ENCODE measurements around the gene XPO6. TPM values are rescaled to one million over a fixed set of nuclear protein-coding genes. Genes with fewer than 3 reads are reported as not detected.

Gene XPO6
- total RNA-seq, 4 donors from 2014 or later: 69.0 to 90.8 (median 76.0) TPM

DNA sequence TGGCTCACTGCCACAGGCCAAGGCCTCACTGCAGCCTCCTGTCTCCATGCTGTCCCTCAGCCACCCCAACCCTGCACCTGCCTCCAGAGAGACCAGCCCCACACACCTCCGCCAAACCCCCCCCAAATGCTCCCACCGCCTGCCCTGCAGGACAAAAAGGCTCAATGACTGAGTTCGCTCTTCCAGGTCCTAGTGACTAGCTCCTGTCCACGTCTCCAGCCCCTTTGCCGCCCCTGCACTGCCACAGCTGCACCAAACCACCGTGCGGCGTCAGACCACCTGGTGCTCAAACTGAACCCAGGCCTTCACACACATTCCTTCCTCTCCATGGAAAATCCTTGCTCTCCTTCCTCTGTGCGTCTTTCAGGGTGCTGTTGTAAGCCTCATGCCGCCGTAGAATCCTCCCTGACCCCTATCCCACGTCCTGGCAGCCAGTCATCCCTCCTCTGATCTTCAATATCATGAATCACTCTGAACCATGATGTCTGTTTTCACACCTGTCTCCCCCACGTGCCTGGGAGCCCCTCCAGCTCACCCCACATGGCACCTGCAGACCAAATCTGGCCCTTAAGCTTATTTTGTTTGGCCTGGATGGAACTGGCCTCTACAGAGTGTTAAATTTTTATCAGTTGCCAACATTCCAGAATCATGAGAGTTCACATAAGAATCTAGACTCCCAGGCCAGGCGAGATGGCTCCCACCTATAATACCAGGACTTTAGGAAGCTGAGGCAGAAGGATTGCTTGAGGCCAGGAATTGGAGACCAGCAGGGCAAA, 144.0 kb downstream of the XPO6 start:
- H3K4me1 ChIP-seq: peaks cover 0 to 12% (median 11%) of the 10 kb centered on the region in 3 donors
- no peaks in the 10 kb centered on the region for H3K36me3 ChIP-seq
- H3K27me3 ChIP-seq: peaks cover 4 to 40% (median 5%) of the 10 kb centered on the region in 4 donors
- intact Hi-C loops (cut with DNase I): loop anchor here (10.0 kb wide), 1 partner anchor 93 kb away; no protein-coding TSS in a partner anchor
- H3K27ac ChIP-seq: no peak overlapping the region
- 74 to 75% methylated on average over 13 to 14 of the region's 14 CpGs for WGBS, 2 donors
- TF ChIP-seq, protein P1, sequence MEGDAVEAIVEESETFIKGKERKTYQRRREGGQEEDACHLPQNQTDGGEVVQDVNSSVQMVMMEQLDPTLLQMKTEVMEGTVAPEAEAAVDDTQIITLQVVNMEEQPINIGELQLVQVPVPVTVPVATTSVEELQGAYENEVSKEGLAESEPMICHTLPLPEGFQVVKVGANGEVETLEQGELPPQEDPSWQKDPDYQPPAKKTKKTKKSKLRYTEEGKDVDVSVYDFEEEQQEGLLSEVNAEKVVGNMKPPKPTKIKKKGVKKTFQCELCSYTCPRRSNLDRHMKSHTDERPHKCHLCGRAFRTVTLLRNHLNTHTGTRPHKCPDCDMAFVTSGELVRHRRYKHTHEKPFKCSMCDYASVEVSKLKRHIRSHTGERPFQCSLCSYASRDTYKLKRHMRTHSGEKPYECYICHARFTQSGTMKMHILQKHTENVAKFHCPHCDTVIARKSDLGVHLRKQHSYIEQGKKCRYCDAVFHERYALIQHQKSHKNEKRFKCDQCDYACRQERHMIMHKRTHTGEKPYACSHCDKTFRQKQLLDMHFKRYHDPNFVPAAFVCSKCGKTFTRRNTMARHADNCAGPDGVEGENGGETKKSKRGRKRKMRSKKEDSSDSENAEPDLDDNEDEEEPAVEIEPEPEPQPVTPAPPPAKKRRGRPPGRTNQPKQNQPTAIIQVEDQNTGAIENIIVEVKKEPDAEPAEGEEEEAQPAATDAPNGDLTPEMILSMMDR (IDR thresholded peaks at IDR 0.05): no peak
- no peak for TF ChIP-seq POLR2A (IDR thresholded peaks at IDR 0.05)
- no peak overlapping the region for H3K4me3 ChIP-seq
- H3K9me3 ChIP-seq: no peaks in the 10 kb centered on the region
- no peak for DNase-seq

DNA sequence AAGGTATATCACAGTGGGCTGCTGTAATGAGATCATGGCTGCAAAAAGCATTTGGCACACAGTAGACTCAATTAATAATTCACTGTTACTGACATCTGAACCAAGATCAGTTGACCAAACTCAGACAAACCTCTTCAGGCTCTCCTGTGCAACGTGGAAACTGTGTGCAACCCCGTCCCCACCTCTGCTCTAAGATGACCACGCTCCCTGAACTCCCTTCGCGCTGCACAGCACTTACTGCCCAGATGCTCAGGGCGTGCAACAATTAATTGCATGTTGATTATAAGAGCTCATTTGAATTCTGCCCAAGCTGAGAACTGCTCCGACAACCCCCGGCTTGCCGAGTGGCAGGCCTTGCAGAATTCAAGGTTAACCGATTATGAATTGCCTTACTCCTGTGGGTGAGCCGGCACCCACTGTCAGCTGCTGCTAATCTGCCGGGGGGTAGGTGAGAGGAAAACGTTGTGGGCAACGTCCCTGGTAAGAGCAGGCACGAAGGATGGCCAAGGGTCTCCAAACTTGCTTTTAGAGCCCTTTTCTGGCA, 147.0 kb downstream of the XPO6 start:
- TF ChIP-seq, protein P1 (IDR thresholded peaks at IDR 0.05): no peak
- TF ChIP-seq POLR2A (IDR thresholded peaks at IDR 0.05): no peak
- Histone ChIP-seq H3K4me1 (peaks cover 0 to 17% (median 13%) of the 10 kb centered on the region in 3 donors), H3K27ac (no peak overlapping the region), H3K36me3 (no peaks in the 10 kb centered on the region), H3K9me3 (no peaks in the 10 kb centered on the region), H3K27me3 (peaks cover 9 to 63% (median 12%) of the 10 kb centered on the region in 4 donors), H3K4me3 (no peak overlapping the region)
- no peak for DNase-seq
- intact Hi-C loops (cut with DNase I): loop anchor here (10.0 kb wide), 1 partner anchor 90 kb away; no protein-coding TSS in a partner anchor
- 76 to 82% methylated on average over 11 to 14 of the region's 15 CpGs for WGBS, 2 donors

DNA sequence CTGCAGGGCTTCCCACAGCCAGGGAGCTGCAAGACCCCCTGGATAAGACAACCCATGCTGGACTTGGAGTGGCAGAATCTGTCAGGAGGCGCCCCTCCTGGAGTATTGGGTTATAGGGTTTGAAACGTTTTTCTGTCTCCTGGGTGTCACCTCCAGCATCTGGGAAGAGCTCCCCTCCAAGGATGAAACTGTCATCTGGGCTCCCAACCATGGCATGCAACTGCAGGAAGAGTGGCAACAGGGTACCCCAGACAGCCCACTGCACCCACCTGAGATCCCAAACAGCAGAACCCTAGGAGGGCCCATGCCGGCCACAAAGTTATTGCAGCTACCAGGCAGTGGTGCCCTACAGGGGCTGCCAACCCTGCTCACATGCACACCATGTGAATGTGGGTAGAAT, 147.6 kb downstream of the XPO6 start:
- H3K27ac ChIP-seq: no peak overlapping the region
- TF ChIP-seq, protein P1 (IDR thresholded peaks at IDR 0.05): no peak
- TF ChIP-seq POLR2A (IDR thresholded peaks at IDR 0.05): no peak
- intact Hi-C loops (cut with DNase I): loop anchor here (10.0 kb wide), 1 partner anchor 89 kb away; no protein-coding TSS in a partner anchor
- H3K27me3 ChIP-seq: peaks cover 9 to 69% (median 12%) of the 10 kb centered on the region in 4 donors
- DNase-seq: no peak
- no peak overlapping the region for H3K4me3 ChIP-seq
- 67% methylated on average over 1 of the region's 3 CpGs; no CpG with 5 or more reads in 1 of the 2 donors for WGBS, 2 donors
- no peaks in the 10 kb centered on the region for H3K36me3 ChIP-seq
- H3K9me3 ChIP-seq: no peaks in the 10 kb centered on the region
- peaks cover 0 to 17% (median 13%) of the 10 kb centered on the region in 3 donors for H3K4me1 ChIP-seq

DNA sequence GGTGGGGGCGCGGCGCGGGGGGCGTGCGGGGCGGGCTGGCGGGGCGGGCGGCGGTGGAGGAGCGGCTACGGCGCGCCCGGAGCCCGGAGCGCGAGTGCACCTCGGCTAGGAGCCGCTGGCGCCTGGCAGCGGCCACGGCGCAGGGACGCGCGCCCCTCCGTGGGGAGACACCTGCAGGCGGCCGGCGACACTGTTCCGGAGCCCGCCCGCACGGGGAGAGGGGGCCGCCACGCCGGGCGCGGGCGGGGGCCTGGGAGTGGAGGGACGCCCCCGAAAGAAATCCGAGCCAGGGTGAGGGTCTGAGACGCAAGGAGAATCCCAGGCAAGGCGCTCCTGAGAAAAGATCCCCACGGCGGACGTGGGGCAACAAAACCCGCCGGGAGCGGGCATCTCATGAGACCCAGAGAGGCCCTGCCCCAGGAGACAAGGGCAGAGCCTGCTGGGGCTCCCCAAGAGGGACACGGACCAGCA, 148.1 kb downstream of the XPO6 start, which contains the start of gene GSG1L:
Gene GSG1L (minus strand): TSS at position 124 of the 471 bp plus-strand sequence. CDS start 290 bp downstream, outside the sequence.
- TF ChIP-seq, protein P1 (IDR thresholded peaks at IDR 0.05): peak in 1 of 6 experiments; percentile 14
- TF ChIP-seq POLR2A (IDR thresholded peaks at IDR 0.05): no peak
- Histone ChIP-seq H3K4me3 (peak within 1 kb of the TSS; percentile 4 to 56 (median 36)), H3K27ac (no peak within 1 kb of the TSS), H3K27me3 (peaks cover 9 to 74% (median 12%) of the 10 kb centered on the region in 4 donors), H3K9me3 (no peaks in the 10 kb centered on the region), H3K36me3 (no peaks in the 10 kb centered on the region), H3K4me1 (peaks cover 0 to 17% (median 13%) of the 10 kb centered on the region in 3 donors)
- WGBS, 2 donors: 0 to 2% methylated on average over 3 to 7 of the region's 54 CpGs
- intact Hi-C loops (cut with DNase I): loop anchor here (10.0 kb wide), 1 partner anchor 89 kb away; no protein-coding TSS in a partner anchor
- no peak for DNase-seq
